Bone marrow (tissue), 2 donors: Measurements from ENCODE around the gene ZNF215.
"Not testable (repeated sequence)": the region's sequence is repeated elsewhere in the genome, so short reads cannot be mapped to it uniquely, and the experiment has no call there.

Experiments
- DNase-seq, 2 donors: peaks; one replicate each; lab custom pipeline; 2025; lab: John Stamatoyannopoulos, UW

ZNF215 gene

GRCh38 chr11:6926208-6927029, at the start of gene ZNF215:
TSS of gene ZNF215 (plus strand) at chr11:6926426. CDS start at chr11:6932273, 5,847 bp downstream.
- DNase-seq = no peak

GRCh38 chr11:6876914-6877313, 49.3 kb upstream of the ZNF215 start:
- no peak for DNase-seq

GRCh38 chr11:6882751-6883150, 43.5 kb upstream of the ZNF215 start:
- DNase-seq = no peak

GRCh38 chr11:6887711-6888110, 38.5 kb upstream of the ZNF215 start:
- not testable (repeated sequence) for DNase-seq

GRCh38 chr11:6888830-6889229, 37.4 kb upstream of the ZNF215 start:
- DNase-seq = no peak

GRCh38 chr11:6889835-6890234, 36.4 kb upstream of the ZNF215 start:
- no peak for DNase-seq

GRCh38 chr11:6892400-6892799, 33.8 kb upstream of the ZNF215 start, which contains the start of gene OR2D2:
TSS of gene OR2D2 (minus strand) at chr11:6892500. CDS start at chr11:6892500, 0 bp downstream.
- DNase-seq = no peak

GRCh38 chr11:6894097-6894496, 32.1 kb upstream of the ZNF215 start:
- no peak for DNase-seq

GRCh38 chr11:6895010-6895409, 31.2 kb upstream of the ZNF215 start:
- DNase-seq = no peak

GRCh38 chr11:6898911-6899310, 27.3 kb upstream of the ZNF215 start:
- DNase-seq = no peak

GRCh38 chr11:6900327-6900999, 25.8 kb upstream of the ZNF215 start:
- no peak for DNase-seq

- DNase-seq = not testable (repeated sequence)
Observed at GRCh38 chr11:6904804-6905203, 21.4 kb upstream of the ZNF215 start.

- DNase-seq = no peak
Observed at GRCh38 chr11:6911378-6911777, 14.8 kb upstream of the ZNF215 start.

GRCh38 chr11:6911948-6912347, 14.3 kb upstream of the ZNF215 start:
- no peak for DNase-seq

- no peak for DNase-seq
Observed at GRCh38 chr11:6919698-6920097, 6.5 kb upstream of the ZNF215 start.

GRCh38 chr11:6920702-6921101, 5.5 kb upstream of the ZNF215 start, which contains the start of gene OR2D3:
TSS of gene OR2D3 (plus strand) at chr11:6921002. CDS start at chr11:6921002, 0 bp downstream.
- DNase-seq = no peak

- no peak for DNase-seq
Observed at GRCh38 chr11:6925007-6925577, 1.1 kb upstream of the ZNF215 start.

- no peak for DNase-seq
Observed at GRCh38 chr11:6925636-6926207, 504 bp upstream of the ZNF215 start.

GRCh38 chr11:6927030-6927617, 898 bp downstream of the ZNF215 start:
- DNase-seq = no peak

- no peak for DNase-seq
Observed at GRCh38 chr11:6928916-6929315, 2.7 kb downstream of the ZNF215 start.

GRCh38 chr11:6931146-6931713, 5.0 kb downstream of the ZNF215 start:
- DNase-seq = no peak

- DNase-seq = no peak
Observed at GRCh38 chr11:6932145-6932544, 5.9 kb downstream of the ZNF215 start.
